ENCODE data around the gene MTFP1. TPM values are rescaled to one million over a fixed set of nuclear protein-coding genes. Genes with fewer than 3 reads are reported as not detected.

The MTFP1 gene
- total and polyA plus RNA-seq, 12 donors: 10.4 to 36.3 (median 14.5) TPM

DNA sequence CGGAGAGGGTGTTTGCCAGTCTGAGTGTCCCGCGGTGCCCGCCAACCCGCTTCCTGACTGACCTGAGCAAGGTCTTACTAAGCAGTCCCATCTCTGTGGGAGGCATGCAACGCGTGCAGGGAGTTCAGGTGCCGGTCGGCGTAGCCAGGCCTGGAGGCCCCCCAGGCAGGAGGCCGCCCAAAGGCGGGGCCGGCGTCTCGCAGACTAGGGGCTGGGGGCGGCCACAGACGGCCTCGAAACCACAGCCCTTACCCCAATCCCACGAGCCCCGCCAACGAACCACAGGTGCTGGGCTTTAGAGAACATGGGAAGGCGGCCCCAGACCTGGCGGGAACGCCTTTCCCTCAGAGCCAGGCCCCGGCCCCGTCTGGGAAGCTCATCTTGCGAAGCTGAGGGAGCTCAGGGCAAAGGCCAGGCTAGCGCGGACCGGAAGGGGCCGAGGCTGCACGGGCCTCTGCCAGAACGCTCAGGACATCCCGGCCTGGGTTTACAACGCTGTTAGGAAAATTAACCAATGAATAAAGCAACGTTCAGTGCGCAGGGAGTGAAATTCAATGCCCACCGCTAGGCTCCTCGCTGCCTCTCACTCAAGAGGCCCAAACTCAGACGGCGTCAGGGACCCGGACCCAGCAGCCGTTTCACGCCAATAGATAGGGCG is 2.1 kb upstream of the MTFP1 start:
- Histone ChIP-seq H3K4me3 (peak overlapping the region in 3 of 4 donors; percentile 16 to 89 (median 62)), H3K27me3 (no peaks in the 10 kb centered on the region), H3K27ac (peak overlapping the region; percentile 85 to 99 (median 96)), H3K9me3 (replicated peaks in 1 of 3) (no peaks in the 10 kb centered on the region), H3K4me1 (replicated peaks in 1 of 2) (peaks cover 19 to 41% of the 10 kb centered on the region in 2 donors), H3K36me3 (replicated peaks in 1 of 2) (peaks cover 0 to 15% of the 10 kb centered on the region in 2 donors)
- intact Hi-C loops (cut with DNase I): no loop called here
- TF ChIP-seq, protein P1, sequence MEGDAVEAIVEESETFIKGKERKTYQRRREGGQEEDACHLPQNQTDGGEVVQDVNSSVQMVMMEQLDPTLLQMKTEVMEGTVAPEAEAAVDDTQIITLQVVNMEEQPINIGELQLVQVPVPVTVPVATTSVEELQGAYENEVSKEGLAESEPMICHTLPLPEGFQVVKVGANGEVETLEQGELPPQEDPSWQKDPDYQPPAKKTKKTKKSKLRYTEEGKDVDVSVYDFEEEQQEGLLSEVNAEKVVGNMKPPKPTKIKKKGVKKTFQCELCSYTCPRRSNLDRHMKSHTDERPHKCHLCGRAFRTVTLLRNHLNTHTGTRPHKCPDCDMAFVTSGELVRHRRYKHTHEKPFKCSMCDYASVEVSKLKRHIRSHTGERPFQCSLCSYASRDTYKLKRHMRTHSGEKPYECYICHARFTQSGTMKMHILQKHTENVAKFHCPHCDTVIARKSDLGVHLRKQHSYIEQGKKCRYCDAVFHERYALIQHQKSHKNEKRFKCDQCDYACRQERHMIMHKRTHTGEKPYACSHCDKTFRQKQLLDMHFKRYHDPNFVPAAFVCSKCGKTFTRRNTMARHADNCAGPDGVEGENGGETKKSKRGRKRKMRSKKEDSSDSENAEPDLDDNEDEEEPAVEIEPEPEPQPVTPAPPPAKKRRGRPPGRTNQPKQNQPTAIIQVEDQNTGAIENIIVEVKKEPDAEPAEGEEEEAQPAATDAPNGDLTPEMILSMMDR (IDR thresholded peaks at IDR 0.05): peak in 2 of 6 experiments; percentile 15 to 20
- TF ChIP-seq POLR2A (IDR thresholded peaks at IDR 0.05): peak; percentile 83 to 91
- WGBS, 4 donors: 0 to 1% (median 0%) methylated on average over 10 to 45 of the region's 45 CpGs
- DNase-seq: peak in 3 of 7 donors; percentile 50 to 78 (median 64)

DNA sequence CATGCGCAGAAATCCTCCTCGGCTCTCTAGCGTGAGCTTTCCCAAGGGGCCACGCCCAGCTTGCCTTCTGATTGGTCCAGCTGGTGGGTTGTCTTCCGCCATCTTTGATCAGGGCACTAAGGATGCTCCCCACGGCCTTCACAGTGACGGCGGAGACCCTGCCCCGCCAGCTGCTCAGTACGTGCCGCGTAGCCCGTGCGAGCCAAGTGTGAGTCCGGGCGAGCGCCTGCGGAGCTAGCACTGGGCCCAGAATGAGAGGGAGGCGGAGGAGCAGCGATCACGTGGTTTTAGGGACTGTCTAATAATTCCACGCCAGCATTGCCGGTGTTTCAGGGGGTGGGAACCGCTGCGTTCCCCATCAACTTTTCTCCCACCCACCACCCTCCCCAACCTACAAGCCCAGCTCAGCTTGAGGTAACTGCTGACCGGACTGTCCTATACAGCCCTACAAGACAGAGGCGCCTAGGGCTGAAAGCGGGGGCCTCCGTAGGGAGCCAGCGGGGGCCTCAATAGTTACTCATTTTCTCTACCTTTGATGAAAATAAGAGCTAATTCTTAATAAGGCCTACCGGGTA is 1.5 kb upstream of the MTFP1 start:
- Histone ChIP-seq H3K27me3 (no peaks in the 10 kb centered on the region), H3K9me3 (replicated peaks in 1 of 3) (no peaks in the 10 kb centered on the region), H3K4me1 (replicated peaks in 1 of 2) (peaks cover 19 to 41% of the 10 kb centered on the region in 2 donors), H3K27ac (peak overlapping the region; percentile 85 to 99 (median 96)), H3K4me3 (peak overlapping the region in 2 of 4 donors; percentile 62 to 89), H3K36me3 (replicated peaks in 1 of 2) (peaks cover 0 to 9% of the 10 kb centered on the region in 2 donors)
- TF ChIP-seq, protein P1 (IDR thresholded peaks at IDR 0.05): no peak
- peak in 1 of 2 donors; percentile 72 for TF ChIP-seq POLR2A (IDR thresholded peaks at IDR 0.05)
- intact Hi-C loops (cut with DNase I): no loop called here
- DNase-seq: peak; percentile 97 to 100 (median 99)
- 2 to 6% (median 3%) methylated on average over 14 to 31 of the region's 31 CpGs for WGBS, 4 donors

DNA sequence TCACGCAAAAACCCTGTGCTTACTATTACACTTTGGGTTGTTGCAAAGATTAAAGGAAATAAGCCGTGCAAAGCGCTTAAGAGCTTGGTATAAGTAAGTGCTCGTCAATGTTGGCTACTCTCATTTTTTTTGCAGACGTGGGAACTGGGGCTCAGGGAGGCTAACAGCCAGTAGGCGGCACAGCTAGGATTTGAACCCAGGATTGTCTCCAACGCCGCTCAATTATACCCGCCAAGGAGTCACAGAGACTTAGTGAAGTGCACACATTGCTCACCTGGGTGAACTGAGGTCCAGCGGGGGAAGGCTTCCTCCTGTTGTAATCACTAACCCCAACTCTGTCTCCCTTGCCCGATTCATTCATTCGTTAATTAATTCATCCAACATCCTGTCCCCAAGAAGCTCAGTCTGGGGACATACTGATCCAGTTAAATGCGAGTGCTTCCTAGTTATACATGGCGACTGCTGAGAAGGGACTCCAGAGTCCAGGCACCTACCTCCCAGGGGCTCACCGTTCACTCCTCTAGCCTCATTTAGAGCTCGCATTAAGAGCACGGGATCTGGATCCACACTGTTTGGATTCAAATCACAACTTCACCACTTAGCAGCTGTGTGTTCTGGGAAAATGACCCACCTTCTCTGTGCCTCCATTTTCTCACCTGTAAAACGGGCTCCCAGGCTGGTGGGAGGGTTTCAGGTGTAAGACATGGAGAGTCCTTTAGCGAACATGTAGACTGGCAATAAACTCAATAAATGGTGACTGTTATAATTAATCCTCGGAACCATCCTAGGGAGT is 838 bp upstream of the MTFP1 start:
- Histone ChIP-seq H3K4me1 (replicated peaks in 1 of 2) (peaks cover 19 to 41% of the 10 kb centered on the region in 2 donors), H3K4me3 (peak overlapping the region in 2 of 4 donors; percentile 62 to 89), H3K27me3 (no peaks in the 10 kb centered on the region), H3K27ac (peak overlapping the region in 3 of 5 donors; percentile 96 to 99 (median 97)), H3K36me3 (replicated peaks in 1 of 2) (peaks cover 0 to 6% of the 10 kb centered on the region in 2 donors), H3K9me3 (replicated peaks in 1 of 3) (no peaks in the 10 kb centered on the region)
- TF ChIP-seq, protein P1 (IDR thresholded peaks at IDR 0.05): no peak
- TF ChIP-seq POLR2A (IDR thresholded peaks at IDR 0.05): no peak
- peak in 1 of 7 donors; percentile 61 for DNase-seq
- intact Hi-C loops (cut with DNase I): no loop called here
- 43 to 51% (median 50%) methylated on average over 18 to 20 of the region's 20 CpGs for WGBS, 4 donors

DNA sequence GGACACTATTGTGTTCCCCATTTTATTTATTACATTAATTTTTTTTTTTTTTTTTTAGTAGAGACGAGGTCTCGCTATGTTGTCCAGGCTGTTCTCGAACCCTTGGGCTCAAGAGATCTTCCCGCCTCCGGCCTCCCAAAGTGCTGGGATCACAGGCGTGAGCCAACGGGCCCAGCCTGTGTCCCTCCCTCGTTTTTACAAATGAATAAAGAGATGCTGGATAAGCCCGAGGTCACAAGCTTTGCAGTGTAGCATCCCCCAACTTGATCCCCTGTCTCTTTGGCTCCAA is 297 bp upstream of the MTFP1 start:
- Histone ChIP-seq H3K9me3 (replicated peaks in 1 of 3) (no peaks in the 10 kb centered on the region), H3K4me1 (replicated peaks in 1 of 2) (peaks cover 19 to 41% of the 10 kb centered on the region in 2 donors), H3K27me3 (no peaks in the 10 kb centered on the region), H3K4me3 (peak overlapping the region in 2 of 4 donors; percentile 52 to 54), H3K36me3 (replicated peaks in 1 of 2) (peaks cover 0 to 2% of the 10 kb centered on the region in 2 donors), H3K27ac (peak overlapping the region in 4 of 5 donors; percentile 67 to 97 (median 77))
- 3 to 12% (median 8%) methylated on average over 8 to 9 of the region's 9 CpGs for WGBS, 4 donors
- DNase-seq: peak in 1 of 7 donors; percentile 33
- TF ChIP-seq POLR2A (IDR thresholded peaks at IDR 0.05): no peak
- TF ChIP-seq, protein P1 (IDR thresholded peaks at IDR 0.05): no peak
- intact Hi-C loops (cut with DNase I): no loop called here

Data from adrenal gland (tissue), 12 donors.